Measurements from ENCODE around the gene ENTR1. TPM values are rescaled to one million over a fixed set of nuclear protein-coding genes. Genes with fewer than 3 reads are reported as not detected.

Gene ENTR1
- total RNA-seq, 2 donors from 2014 or later = 25.3 to 43.1 TPM

DNA sequence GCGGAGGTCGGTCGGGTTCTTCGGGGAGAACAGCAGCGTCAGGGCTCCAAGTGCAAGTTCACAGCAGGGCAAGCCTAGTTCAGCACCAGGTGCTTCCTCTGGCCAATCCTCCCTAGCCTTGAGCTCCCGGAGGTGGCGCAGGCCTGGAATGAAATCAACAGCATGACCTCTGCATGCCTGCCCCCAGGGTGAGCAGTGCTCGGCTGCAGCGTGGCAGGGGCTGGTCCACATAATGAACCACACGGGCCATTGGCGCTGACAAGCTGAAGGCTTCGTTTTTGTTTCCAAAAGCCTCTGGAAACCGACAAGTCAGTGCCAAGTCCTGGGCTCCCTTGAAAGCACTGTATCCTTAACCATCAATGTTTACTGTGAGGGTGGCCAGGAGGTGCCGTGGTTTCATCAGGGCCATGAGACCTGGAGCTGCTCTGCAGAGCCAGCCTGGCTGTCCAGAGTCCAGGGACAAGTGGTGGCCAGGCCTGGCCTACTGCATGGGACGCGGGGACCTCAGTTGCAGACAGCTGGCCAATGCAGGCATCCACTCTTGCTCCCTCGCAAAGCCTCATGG lies 31.3 kb upstream of the ENTR1 start:
- DNase-seq (ENCODE audit: low spot score) = no peak
- Histone ChIP-seq H3K4me3 (no peak overlapping the region), H3K9me3 (no peaks in the 10 kb centered on the region), H3K27me3 (replicated peaks; ENCODE audit: insufficient read depth) (no peaks in the 10 kb centered on the region), H3K27ac (no peak overlapping the region), H3K36me3 (peaks cover 39% of the 10 kb centered on the region), H3K4me1 (ENCODE audit: control insufficient read depth in 1 of 2, low read depth in 2 of 2) (peaks cover 19 to 26% of the 10 kb centered on the region in 2 donors)
- TF ChIP-seq CTCF (IDR thresholded peaks at IDR 0.05) = no peak
- no peak for ATAC-seq (ENCODE audit: insufficient number of reproducible peaks, low FRiP score, low read depth)

DNA sequence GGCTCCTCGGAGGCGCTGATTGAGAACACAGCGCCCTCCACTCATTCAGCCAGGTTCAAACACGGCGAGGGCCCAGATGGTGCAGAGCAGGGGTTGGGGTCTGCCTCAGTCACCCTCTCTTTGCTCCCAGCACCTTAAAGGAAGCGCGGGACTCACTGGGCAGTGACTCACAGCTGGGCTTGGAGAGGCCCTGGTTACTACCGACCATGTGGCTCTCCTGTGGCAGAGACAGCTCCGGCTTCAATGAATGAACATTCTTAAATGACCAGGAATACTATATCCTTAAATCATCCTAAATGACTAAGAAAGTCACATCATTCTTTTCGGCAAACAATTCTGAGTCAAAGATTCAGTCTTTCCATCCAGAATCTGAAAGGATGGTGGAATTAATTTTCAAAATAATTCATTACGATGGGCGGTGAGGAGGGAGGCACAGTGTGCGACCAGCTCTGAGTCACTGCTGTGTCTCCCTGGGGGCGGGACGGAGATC lies 30.8 kb upstream of the ENTR1 start:
- Histone ChIP-seq H3K9me3 (no peaks in the 10 kb centered on the region), H3K36me3 (peaks cover 35% of the 10 kb centered on the region), H3K4me1 (ENCODE audit: control insufficient read depth in 1 of 2, low read depth in 2 of 2) (peaks cover 19 to 31% of the 10 kb centered on the region in 2 donors), H3K27me3 (replicated peaks; ENCODE audit: insufficient read depth) (no peaks in the 10 kb centered on the region), H3K27ac (no peak overlapping the region), H3K4me3 (no peak overlapping the region)
- no peak for DNase-seq (ENCODE audit: low spot score)
- TF ChIP-seq CTCF (IDR thresholded peaks at IDR 0.05) = no peak
- ATAC-seq (ENCODE audit: insufficient number of reproducible peaks, low FRiP score, low read depth) = no peak

- peaks cover 19 to 32% of the 10 kb centered on the region in 2 donors for H3K4me1 ChIP-seq (ENCODE audit: control insufficient read depth in 1 of 2, low read depth in 2 of 2)
- H3K27ac ChIP-seq = peak within 1 kb of the TSS in 1 of 2 donors; percentile 40
- H3K27me3 ChIP-seq (replicated peaks; ENCODE audit: insufficient read depth) = no peaks in the 10 kb centered on the region
- ATAC-seq (ENCODE audit: insufficient number of reproducible peaks, low FRiP score, low read depth) (peak; percentile 67), DNase-seq (ENCODE audit: low spot score) (no peak)
- no peaks in the 10 kb centered on the region for H3K9me3 ChIP-seq
- peak within 1 kb of the TSS; percentile 98 for H3K4me3 ChIP-seq
- TF ChIP-seq CTCF (IDR thresholded peaks at IDR 0.05) = peak; percentile 55
- peaks cover 32% of the 10 kb centered on the region for H3K36me3 ChIP-seq
Measured at GRCh38 chr9:136439481-136440408, 29.3 kb upstream of the ENTR1 start, which contains the start of gene INPP5E. TSS of gene INPP5E (minus strand) at chr9:136439845. CDS start at chr9:136439419, 426 bp downstream.

GRCh38 chr9:136438548-136439480 lies 28.4 kb upstream of the ENTR1 start:
- ATAC-seq (ENCODE audit: insufficient number of reproducible peaks, low FRiP score, low read depth) = no peak
- no peak for DNase-seq (ENCODE audit: low spot score)
- peaks cover 32% of the 10 kb centered on the region for H3K36me3 ChIP-seq
- no peak for TF ChIP-seq CTCF (IDR thresholded peaks at IDR 0.05)
- no peaks in the 10 kb centered on the region for H3K9me3 ChIP-seq
- peak overlapping the region in 1 of 2 donors; percentile 40 for H3K27ac ChIP-seq
- H3K4me3 ChIP-seq = peak overlapping the region; percentile 98
- H3K4me1 ChIP-seq (ENCODE audit: control insufficient read depth in 1 of 2, low read depth in 2 of 2) = peaks cover 19 to 32% of the 10 kb centered on the region in 2 donors
- H3K27me3 ChIP-seq (replicated peaks; ENCODE audit: insufficient read depth) = no peaks in the 10 kb centered on the region

All from thoracic aorta (tissue), 2 donors.